OCI-LY1 (cell line): Measurements from ENCODE around the gene LRRFIP1.

Experiments used
- EZH2 ChIP-seq: fragments of 200-600 bp; sonication (generic), shearing (Covaris generic); IDR thresholded peaks from 2 replicates; pipeline ENCODE4 v1.8.0; 2017; ENCODE audit warnings: borderline replicate concordance, mixed run types, mild to moderate bottlenecking, antibody characterized with exemption, low read length, moderate library complexity, mixed read lengths
- TF ChIP-seq, protein P1 (sequence below): fragments of 200-600 bp; sonication (generic), shearing (Covaris generic); IDR thresholded peaks from 2 replicates; pipeline ENCODE4 v1.5.1; 2017; ENCODE audit warnings: mild to moderate bottlenecking, antibody characterized with exemption, low read length, moderate library complexity, mixed read lengths

DNA sequence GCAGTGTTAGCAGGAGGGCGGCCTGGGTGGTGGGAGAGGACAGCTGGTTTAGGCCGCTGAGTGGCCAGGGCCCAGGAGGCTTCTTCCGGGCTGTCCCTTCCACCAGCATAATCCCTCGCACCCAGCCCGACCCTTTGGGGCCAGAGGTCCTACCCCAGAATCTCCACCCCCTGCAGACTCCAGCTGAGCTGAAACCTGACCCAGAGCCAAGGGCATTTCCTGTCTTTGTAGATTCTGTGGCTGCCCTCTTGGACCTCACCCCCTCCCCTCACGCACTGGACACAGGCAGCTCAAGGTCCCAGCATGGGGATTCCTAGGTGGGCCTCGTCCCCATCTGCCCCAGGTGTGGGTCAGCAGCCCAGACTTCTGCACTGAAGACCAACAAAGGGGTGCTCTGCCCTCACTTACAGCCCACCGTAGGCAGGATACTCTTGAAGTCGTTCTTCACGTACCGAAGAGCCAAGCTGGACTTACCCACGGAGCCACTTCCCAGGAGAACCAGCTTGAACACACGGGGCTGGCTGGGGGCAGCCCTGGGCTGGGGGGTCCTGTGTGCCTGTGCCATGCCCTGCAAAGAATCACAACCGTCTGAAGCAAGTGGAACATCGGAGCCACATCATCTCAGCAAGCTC lies 41.7 kb upstream of the LRRFIP1 start:
- no peak for TF ChIP-seq EZH2
- TF ChIP-seq, protein P1, sequence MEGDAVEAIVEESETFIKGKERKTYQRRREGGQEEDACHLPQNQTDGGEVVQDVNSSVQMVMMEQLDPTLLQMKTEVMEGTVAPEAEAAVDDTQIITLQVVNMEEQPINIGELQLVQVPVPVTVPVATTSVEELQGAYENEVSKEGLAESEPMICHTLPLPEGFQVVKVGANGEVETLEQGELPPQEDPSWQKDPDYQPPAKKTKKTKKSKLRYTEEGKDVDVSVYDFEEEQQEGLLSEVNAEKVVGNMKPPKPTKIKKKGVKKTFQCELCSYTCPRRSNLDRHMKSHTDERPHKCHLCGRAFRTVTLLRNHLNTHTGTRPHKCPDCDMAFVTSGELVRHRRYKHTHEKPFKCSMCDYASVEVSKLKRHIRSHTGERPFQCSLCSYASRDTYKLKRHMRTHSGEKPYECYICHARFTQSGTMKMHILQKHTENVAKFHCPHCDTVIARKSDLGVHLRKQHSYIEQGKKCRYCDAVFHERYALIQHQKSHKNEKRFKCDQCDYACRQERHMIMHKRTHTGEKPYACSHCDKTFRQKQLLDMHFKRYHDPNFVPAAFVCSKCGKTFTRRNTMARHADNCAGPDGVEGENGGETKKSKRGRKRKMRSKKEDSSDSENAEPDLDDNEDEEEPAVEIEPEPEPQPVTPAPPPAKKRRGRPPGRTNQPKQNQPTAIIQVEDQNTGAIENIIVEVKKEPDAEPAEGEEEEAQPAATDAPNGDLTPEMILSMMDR, result no peak
